GM21576 (cell line): Measurements from ENCODE around the gene GZF1.

Experiments
- ATAC-seq: cut with Tn5 transposase; IDR thresholded peaks from one replicate; pipeline ENCODE4 v1.9.1; 2021; ENCODE audit warnings: mild to moderate bottlenecking, moderate library complexity; ENCODE audit not compliant: unreplicated experiment

The GZF1 gene

GRCh38 chr20:23368316-23369071 lies 6.5 kb downstream of the GZF1 start:
- ATAC-seq: no peak

GRCh38 chr20:23369072-23369823 lies 7.3 kb downstream of the GZF1 start:
- no peak for ATAC-seq

- no peak for ATAC-seq
These were observed 8.3 kb downstream of the GZF1 start for GRCh38 chr20:23370274-23370673.

- no peak for ATAC-seq
These were observed 8.9 kb downstream of the GZF1 start for GRCh38 chr20:23370873-23371272.

- ATAC-seq: no peak
These were observed 9.5 kb downstream of the GZF1 start for GRCh38 chr20:23371496-23371895.

- ATAC-seq: no peak
These were observed 12.5 kb downstream of the GZF1 start for GRCh38 chr20:23374441-23374840.

GRCh38 chr20:23375827-23376226 lies 13.8 kb downstream of the GZF1 start:
- no peak for ATAC-seq

GRCh38 chr20:23379772-23380171 lies 17.8 kb downstream of the GZF1 start:
- no peak for ATAC-seq

GRCh38 chr20:23381876-23382275 lies 19.9 kb downstream of the GZF1 start:
- ATAC-seq: no peak

GRCh38 chr20:23386304-23387117 lies 24.5 kb downstream of the GZF1 start:
- no peak for ATAC-seq

- ATAC-seq: no peak
These were observed 25.1 kb downstream of the GZF1 start for GRCh38 chr20:23387118-23387443.

GRCh38 chr20:23390091-23390774 lies 28.3 kb downstream of the GZF1 start:
- no peak for ATAC-seq

- ATAC-seq: no peak
These were observed 29.8 kb downstream of the GZF1 start for GRCh38 chr20:23391707-23392310.

- no peak for ATAC-seq
These were observed 32.2 kb downstream of the GZF1 start for GRCh38 chr20:23393996-23394775.

- ATAC-seq: no peak
These were observed 35.1 kb downstream of the GZF1 start for GRCh38 chr20:23396950-23397627.

GRCh38 chr20:23397961-23398360 lies 36.0 kb downstream of the GZF1 start:
- no peak for ATAC-seq

- no peak for ATAC-seq
These were observed 37.7 kb downstream of the GZF1 start for GRCh38 chr20:23399568-23400241.

GRCh38 chr20:23401051-23401450 lies 39.1 kb downstream of the GZF1 start:
- no peak for ATAC-seq

GRCh38 chr20:23403751-23404150 lies 41.8 kb downstream of the GZF1 start:
- ATAC-seq: no peak
